HG03097 (cell line): ENCODE measurements around the gene IQCK.

Experiments used
- ATAC-seq: cut with Tn5 transposase; IDR thresholded peaks from one replicate; pipeline ENCODE4 v1.9.1; 2021; ENCODE audit not compliant: unreplicated experiment, low FRiP score

The IQCK gene

GRCh38 chr16:19753815-19754643, 36.0 kb downstream of the IQCK start:
- ATAC-seq, result no peak

GRCh38 chr16:19754644-19755036, 36.6 kb downstream of the IQCK start:
- ATAC-seq, result no peak

GRCh38 chr16:19755268-19755667, 37.2 kb downstream of the IQCK start:
- ATAC-seq, result no peak

GRCh38 chr16:19757026-19757425, 39.0 kb downstream of the IQCK start:
- no peak for ATAC-seq

- no peak for ATAC-seq
Measured at GRCh38 chr16:19757762-19758595, 39.9 kb downstream of the IQCK start.

GRCh38 chr16:19760356-19761060, 42.4 kb downstream of the IQCK start:
- no peak for ATAC-seq

GRCh38 chr16:19765860-19766553, 47.9 kb downstream of the IQCK start:
- no peak for ATAC-seq

- no peak for ATAC-seq
Measured at GRCh38 chr16:19766554-19766884, 48.4 kb downstream of the IQCK start.

GRCh38 chr16:19766988-19767387, 48.9 kb downstream of the IQCK start:
- no peak for ATAC-seq

GRCh38 chr16:19767497-19767896, 49.4 kb downstream of the IQCK start:
- ATAC-seq, result no peak

- ATAC-seq, result no peak
Measured at GRCh38 chr16:19769239-19769638, 51.2 kb downstream of the IQCK start.

- ATAC-seq, result no peak
Measured at GRCh38 chr16:19771040-19771439, 53.0 kb downstream of the IQCK start.

- no peak for ATAC-seq
Measured at GRCh38 chr16:19771796-19772195, 53.7 kb downstream of the IQCK start.

- ATAC-seq, result no peak
Measured at GRCh38 chr16:19774024-19774423, 56.0 kb downstream of the IQCK start.

GRCh38 chr16:19776147-19776546, 58.1 kb downstream of the IQCK start:
- ATAC-seq, result no peak

GRCh38 chr16:19776565-19776964, 58.5 kb downstream of the IQCK start:
- ATAC-seq, result no peak

GRCh38 chr16:19780321-19780720, 62.2 kb downstream of the IQCK start:
- no peak for ATAC-seq

GRCh38 chr16:19781226-19781625, 63.2 kb downstream of the IQCK start:
- ATAC-seq, result no peak

- ATAC-seq, result no peak
Measured at GRCh38 chr16:19783363-19784182, 65.5 kb downstream of the IQCK start.

GRCh38 chr16:19784183-19784736, 66.2 kb downstream of the IQCK start:
- ATAC-seq, result no peak
